Measurements from ENCODE around the gene WDR35.

Gene WDR35

GRCh38 chr2:20011276-20012031 is 21.5 kb upstream of the WDR35 start:
- no peak for DNase-seq

DNA sequence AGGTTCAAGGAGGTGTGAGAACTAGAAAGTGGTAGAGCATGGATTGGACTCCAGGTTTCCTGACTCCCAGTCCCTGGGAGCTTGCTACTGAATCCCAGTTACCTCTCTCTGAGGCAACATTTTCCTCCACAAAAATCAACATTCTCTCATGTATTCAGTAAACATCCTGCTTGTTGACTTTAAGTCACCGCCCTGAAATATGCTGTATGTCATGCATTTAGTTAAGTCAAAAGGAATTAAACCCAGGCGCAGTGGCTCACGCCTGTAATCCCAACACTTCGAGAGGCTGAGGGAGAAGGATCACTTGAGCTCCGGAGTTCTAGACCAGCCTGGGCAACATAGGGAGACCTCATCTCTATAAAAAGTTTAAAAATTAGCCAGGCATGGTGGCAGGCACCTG is 18.8 kb upstream of the WDR35 start:
- no peak for DNase-seq

DNA sequence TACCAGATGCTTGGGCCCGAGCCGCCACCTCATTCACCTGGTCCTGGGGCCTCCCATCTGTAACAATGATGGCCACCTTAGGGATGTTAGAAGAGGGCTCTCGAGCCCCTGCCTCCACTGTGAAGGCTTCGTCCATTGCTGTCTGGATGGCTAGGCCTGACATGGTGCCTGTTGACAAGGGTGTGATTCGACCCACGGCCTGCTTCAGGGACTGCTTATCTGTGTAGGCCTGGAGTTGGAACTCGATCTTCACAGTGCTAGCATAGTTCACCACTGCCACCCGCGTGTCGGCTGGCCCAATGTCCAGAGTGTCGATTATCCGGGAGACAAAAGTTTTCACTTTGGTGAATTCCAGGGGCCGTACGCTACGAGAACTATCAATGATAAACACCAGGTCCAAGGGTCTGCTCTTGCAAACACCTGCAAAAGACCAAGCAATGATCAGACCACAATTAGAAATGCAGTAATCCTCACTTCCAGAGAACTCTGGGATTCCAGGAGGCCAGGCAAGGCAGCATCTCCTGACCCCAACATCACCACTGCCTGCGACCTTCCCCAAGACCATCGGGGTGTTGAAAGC is 16.1 kb upstream of the WDR35 start:
- DNase-seq: no peak

GRCh38 chr2:20005067-20005627 is 15.2 kb upstream of the WDR35 start:
- no peak for DNase-seq

DNA sequence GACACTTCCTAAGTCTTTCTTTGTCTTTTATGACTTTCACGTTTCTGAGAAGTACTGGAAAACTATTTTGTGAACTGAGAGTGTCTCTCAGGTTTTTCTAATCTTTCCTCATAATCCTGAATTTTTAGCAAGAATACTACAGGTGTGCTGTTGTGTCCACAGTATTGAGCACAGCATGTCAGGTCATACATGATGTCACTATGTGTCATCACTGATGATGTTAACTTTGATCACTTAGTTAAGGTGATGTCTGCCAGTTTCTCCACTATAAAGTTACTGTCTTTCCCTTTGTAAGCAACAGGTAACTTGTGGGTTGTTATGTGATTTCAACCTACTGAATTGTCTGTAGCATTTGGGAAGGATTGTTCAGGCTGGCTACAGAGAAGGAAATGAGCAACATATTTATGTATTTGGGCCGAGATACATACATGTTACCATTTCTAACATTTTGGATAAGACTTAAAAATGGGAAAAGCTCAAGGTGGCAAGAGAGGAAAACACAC is 11.5 kb upstream of the WDR35 start:
- DNase-seq: no peak

- no peak for DNase-seq
Observed at GRCh38 chr2:19993731-19994130, 3.8 kb upstream of the WDR35 start.

DNA sequence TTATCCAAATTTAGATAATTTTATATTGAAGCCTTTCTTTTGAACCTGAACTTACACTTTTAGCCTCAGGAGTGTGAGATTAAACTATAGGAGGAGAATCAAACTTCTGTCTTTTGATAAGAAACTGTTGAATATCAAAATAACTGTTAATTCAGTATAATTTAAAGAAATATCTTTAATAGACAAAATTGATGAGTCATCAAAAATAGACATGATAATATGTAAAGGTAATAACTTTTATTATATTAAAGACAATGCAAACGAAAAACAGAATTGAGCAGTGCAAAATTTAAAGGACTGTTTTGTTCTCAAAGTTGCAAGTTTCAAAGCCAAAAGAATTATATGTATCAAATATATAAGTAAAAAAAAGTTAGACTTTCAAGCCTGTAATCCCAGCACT is 2.0 kb upstream of the WDR35 start:
- no peak for DNase-seq

DNA sequence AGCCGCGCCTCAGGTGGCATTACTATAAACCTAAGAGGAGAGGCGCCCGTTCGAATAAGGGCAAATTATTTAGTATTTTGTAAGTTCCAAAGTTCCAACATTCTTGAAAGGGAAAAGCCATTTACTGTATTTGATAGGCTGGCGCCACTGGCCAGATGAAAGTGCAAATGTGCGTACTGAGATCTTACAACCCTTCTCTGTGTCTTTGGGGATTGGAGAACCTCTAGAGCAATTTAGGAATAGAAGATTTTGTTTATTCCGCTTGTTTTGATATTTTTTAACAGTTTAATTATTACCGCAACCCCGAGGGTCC is 467 bp upstream of the WDR35 start:
- no peak for DNase-seq

DNA sequence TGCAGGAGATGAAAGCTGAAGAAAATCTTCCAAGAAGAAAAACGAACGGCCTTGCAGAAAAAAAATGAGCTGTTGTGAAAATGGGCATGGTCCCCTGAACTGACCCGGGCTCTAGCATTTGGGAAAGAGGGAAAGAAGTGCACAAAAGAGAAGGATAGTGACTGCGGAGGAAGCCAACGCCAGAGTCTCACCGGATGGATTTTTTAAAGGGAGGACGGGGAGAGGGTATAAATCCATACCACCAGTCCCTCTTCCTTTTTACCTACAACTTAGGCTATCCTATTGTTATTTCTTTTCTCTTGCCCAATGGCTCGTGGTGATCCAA is 601 bp downstream of the WDR35 start:
- no peak for DNase-seq

DNA sequence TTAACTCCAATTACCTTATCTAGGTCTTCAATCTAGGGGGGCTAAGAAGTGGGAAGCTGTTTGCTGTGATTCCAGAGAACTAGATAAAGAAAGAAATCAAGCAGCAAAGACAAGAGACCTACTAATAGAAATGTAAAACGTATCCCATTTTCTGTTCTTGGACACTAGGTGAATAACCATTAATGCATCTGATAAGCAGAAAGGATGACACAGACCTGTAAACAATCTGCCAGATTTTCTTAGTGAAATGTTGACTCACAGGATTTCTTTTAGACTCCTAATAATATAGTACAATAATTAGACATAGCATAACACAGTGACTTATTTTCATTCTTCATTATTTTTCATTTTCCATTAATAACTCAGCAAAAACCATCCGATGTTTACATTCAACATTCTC is 1.3 kb downstream of the WDR35 start:
- no peak for DNase-seq

GRCh38 chr2:19987936-19988335 is 2.0 kb downstream of the WDR35 start:
- DNase-seq: no peak

DNA sequence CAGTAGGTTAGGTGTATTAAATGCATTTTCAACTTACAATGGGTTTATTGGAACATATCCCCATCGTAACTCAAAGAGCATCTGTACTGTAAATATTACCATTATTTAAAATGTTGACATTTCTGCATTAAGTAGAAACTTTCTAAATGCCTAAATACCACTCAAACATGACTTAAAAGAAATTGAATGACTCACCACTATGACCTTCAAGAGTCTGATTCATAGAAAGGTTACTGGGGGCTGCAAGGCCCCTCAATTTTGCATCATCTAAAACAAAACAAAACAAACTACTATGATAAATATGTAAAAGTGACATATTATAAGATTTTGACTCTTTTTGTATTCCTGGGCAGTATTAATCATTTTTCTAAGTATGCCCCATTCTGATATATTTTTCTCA is 7.6 kb downstream of the WDR35 start:
- no peak for DNase-seq

- no peak for DNase-seq
Observed at GRCh38 chr2:19979932-19980331, 10.0 kb downstream of the WDR35 start.

- no peak for DNase-seq
Observed at GRCh38 chr2:19973466-19973865, 16.4 kb downstream of the WDR35 start.

GRCh38 chr2:19971691-19972090 is 18.2 kb downstream of the WDR35 start:
- no peak for DNase-seq

GRCh38 chr2:19963386-19963785 is 26.5 kb downstream of the WDR35 start:
- DNase-seq: no peak

DNA sequence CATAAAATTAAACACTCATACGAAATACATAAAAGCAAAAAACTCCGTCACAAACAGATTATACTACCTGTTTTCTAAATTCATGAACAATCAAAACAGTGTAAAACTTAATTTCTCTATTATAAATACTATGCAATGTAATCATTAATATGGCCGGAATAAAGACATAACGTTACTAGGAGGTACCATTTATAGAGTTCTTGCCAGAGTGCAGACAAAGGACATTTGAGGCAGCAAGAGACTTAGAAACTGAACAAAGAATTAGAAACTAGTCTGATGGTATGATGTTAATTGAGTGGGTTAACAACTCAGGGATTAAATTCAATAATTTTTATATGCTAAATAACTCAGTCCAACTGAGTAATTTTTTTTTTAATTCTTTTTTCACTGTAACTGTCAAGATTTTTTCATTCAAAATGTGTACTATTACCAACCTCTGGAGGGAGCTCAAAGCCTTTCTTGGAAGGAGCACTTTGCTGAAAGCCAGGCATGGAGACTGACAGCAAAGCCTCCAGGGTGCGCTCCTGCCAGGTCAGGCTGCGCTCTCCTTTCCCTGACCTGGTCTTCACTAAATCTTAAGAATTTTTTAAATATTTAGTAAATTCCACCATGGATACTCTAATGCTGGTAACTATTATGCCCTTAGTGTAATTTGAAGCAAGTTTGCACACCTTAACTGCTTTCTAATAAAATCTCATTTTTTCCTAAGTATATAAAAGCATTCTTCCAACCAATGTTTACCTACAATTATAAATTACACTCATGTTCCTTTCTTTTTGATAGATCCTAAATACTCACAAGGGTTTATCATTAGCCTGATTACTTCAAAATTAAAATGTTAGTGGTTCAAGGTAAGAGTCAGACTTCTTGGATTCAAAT is 34.1 kb downstream of the WDR35 start:
- no peak for DNase-seq

DNA sequence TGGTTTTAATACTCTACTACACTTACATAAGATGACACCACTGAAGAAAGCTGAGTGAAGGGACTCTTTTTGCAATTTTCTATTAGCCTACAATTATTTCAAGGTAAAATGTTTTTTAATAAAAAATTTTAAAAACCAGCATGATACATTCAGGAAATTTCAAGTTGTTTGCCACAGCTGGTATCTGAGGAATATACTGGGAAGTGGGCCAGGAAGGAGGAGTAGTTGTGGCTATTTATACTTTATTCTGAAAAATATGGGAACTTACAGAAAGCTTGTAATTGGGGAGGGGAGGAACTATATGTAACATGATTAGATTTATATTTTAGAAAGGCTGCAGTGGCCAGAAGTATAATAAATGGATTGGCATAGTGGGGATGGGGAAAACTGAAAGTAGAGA is 40.8 kb downstream of the WDR35 start:
- DNase-seq: no peak

GRCh38 chr2:19947184-19947940 is 42.5 kb downstream of the WDR35 start:
- DNase-seq: no peak

DNA sequence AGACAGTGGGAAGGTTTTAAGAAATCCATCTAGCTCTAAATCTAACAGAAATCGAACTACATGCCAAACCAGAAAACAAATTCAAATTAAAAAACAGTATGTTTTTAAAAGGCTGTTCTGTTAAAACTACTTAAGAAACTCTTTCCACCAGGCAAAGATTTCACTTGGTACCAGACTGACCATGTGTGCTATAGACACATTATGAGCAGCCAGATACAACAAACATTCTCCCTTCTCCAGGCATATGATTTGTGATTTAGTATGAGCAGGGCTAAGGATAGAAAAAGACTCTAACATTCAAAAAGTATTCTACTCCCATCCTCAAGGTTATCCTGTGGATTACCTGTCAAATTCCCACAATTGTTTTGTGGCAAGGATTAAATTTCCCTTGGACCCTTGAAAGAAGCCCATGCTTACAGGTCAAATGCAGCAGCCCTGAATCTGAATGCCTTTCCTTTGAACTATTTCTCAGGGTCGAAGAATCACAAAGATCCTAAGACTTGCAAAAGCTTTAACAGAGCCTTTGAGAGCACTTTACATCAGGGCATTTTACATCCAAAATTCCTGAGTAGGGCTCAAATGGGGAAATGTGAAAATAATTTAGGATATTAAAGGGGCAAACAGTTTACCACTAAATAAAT is 45.6 kb downstream of the WDR35 start:
- DNase-seq: no peak

DNA sequence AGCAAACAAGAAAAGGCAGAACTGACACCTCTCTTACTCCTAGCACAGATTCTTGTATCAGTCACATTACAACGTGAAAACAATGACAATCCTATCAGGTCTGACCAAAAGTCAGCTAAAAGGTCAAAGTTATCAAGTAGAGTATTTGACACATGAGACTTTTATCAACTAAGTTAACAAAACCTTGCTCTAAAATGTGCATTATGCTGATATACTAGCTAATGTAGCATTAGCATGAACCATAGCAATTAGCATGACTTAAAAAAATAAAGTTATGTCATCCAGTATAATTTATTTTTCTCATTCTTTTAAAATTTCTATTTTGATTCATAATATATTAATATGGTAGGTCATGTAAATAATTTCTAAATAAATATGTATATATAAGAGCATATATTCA is 46.7 kb downstream of the WDR35 start:
- no peak for DNase-seq

DNA sequence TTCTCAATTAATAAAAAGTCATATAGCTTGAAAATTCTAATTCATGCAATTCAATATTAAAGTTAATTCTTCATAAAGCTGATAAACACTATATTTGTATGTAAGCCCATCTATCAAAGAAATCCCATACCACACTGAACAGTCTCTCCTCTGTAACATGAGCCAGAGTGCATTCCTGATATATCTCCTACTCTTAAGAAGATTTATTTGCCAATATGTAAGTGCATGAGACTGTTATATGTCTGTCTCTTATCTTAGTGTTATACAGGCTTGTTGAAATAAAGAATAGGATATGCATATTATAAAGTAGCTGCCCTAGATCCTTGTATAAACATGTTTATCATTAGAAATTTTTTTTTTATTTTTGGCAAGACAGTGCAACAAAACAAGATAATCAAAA is 47.7 kb downstream of the WDR35 start:
- no peak for DNase-seq

DNA sequence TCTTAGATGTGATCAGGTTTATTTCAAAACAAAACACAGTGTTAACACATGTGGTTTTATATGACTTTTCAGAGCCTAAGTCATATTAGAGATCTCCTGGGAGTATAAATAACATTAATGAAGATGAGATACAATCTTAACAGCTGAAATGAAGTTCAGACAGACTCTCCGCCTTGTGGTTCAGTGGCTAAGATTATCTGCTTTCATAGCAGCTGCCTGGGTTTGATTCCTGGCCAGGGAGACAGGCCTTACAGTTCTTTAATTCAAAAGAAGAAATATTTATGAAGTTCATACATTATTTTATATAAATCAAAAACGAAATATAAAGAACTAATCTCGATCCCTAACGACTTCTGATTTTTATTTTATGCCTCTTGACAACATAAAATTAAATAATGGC is 52.9 kb downstream of the WDR35 start:
- DNase-seq: no peak
